OCI-LY1 (cell line): ENCODE data around the gene MDM1.

Source experiments
- H2AFZ ChIP-seq: fragments of 200-600 bp; sonication (generic), shearing (Covaris generic); 2 replicates; pipeline ENCODE4 v1.6.0; 2014; ENCODE audit warnings: antibody characterized with exemption, mild to moderate bottlenecking, low read length
- H3F3A ChIP-seq: fragments of 200-600 bp; sonication (generic), shearing (Covaris generic); 2 replicates; pipeline ENCODE4 v1.6.0; 2014; ENCODE audit warnings: mild to moderate bottlenecking, antibody characterized with exemption, low read length, moderate library complexity; ENCODE audit not compliant: insufficient read depth
- H3K27ac ChIP-seq: fragments of 200-600 bp; sonication (generic); 2 replicates; pipeline ENCODE4 v1.5.1; 2014; ENCODE audit warnings: low read length, mixed run types, mild to moderate bottlenecking, low read depth; ENCODE audit not compliant: poor library complexity, severe bottlenecking
- H3K27me3 ChIP-seq: fragments of 200-600 bp; sonication (generic); 2 replicates; pipeline ENCODE4 v1.6.0; 2014; ENCODE audit warnings: antibody characterized with exemption, mild to moderate bottlenecking, low read length, moderate library complexity; ENCODE audit not compliant: insufficient read depth
- H3K36me3 ChIP-seq: fragments of 200-600 bp; sonication (generic); 2 replicates; pipeline ENCODE4 v1.6.1; 2014; ENCODE audit warnings: mild to moderate bottlenecking, antibody characterized with exemption, low read length, moderate library complexity, mixed read lengths; ENCODE audit not compliant: insufficient read depth
- H3K4me1 ChIP-seq: fragments of 200-600 bp; sonication (generic); 2 replicates; pipeline ENCODE4 v1.5.1; 2014; ENCODE audit warnings: mild to moderate bottlenecking, low read length, moderate library complexity; ENCODE audit not compliant: insufficient read depth, severe bottlenecking
- H3K4me2 ChIP-seq: fragments of 200-600 bp; sonication (generic), shearing (Covaris generic); 2 replicates; pipeline ENCODE4 v1.6.1; 2014; ENCODE audit warnings: low read length
- H3K4me3 ChIP-seq: fragments of 200-600 bp; sonication (generic); 2 replicates; pipeline ENCODE4 v1.5.1; 2014; ENCODE audit warnings: low read length, low read depth, mild to moderate bottlenecking, mixed read lengths; ENCODE audit not compliant: poor library complexity, severe bottlenecking
- H3K79me2 ChIP-seq: fragments of 200-600 bp; shearing (Covaris generic); 2 replicates; pipeline ENCODE4 v1.6.1; 2016; ENCODE audit warnings: mixed run types, low read length, mixed read lengths; ENCODE audit not compliant: insufficient read depth
- H3K9ac ChIP-seq: fragments of 200-600 bp; sonication (generic), shearing (Covaris generic); 2 replicates; pipeline ENCODE4 v1.6.1; 2014; ENCODE audit warnings: mild to moderate bottlenecking, low read length, mixed read lengths
- H3K9me2 ChIP-seq: fragments of 200-600 bp; sonication (generic), shearing (Covaris generic); 2 replicates; pipeline ENCODE4 v1.6.1; 2014; ENCODE audit warnings: low read depth, mild to moderate bottlenecking, low read length, mixed read lengths
- H3K9me3 ChIP-seq: fragments of 200-600 bp; shearing (Covaris generic); 2 replicates; pipeline ENCODE4 v1.6.1; 2014; ENCODE audit warnings: low read length, mixed read lengths
- H4K20me1 ChIP-seq: fragments of 200-600 bp; sonication (generic), shearing (Covaris generic); 2 replicates; pipeline ENCODE4 v1.6.0; 2016; ENCODE audit warnings: mild to moderate bottlenecking, low read length; ENCODE audit not compliant: insufficient read depth
- EZH2 ChIP-seq: fragments of 200-600 bp; sonication (generic), shearing (Covaris generic); IDR thresholded peaks from 2 replicates; pipeline ENCODE4 v1.8.0; 2017; ENCODE audit warnings: borderline replicate concordance, mixed run types, mild to moderate bottlenecking, antibody characterized with exemption, low read length, moderate library complexity, mixed read lengths
- TF ChIP-seq, protein P1 (sequence below): fragments of 200-600 bp; sonication (generic), shearing (Covaris generic); IDR thresholded peaks from 2 replicates; pipeline ENCODE4 v1.5.1; 2017; ENCODE audit warnings: mild to moderate bottlenecking, antibody characterized with exemption, low read length, moderate library complexity, mixed read lengths

The MDM1 gene

DNA sequence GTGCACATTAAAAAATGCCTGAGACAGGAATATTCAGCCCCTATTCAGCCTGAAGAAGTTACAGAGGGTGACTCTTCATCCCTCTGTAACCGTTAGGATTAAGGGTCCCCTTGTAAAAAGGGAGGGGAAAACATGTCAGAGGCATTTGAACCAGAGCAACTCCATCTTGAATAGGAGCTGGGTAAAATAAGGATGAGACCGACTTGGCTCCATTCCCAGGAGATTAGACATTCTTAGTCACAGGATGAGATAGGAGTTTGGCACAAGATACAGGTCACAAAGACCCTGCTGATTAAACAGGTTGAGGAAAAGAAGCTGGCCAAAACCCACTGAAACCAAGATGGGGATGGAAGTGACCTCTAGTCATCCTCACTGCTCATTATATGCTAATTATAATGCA, 19.9 kb upstream of the MDM1 start:
- Histone ChIP-seq H3K79me2 (no peaks in the 10 kb centered on the region), H3K4me3 (no peak overlapping the region), H3K9me2 (no peaks in the 10 kb centered on the region), H4K20me1 (no peaks in the 10 kb centered on the region), H2AFZ (no peak overlapping the region), H3K4me1 (no peaks in the 10 kb centered on the region), H3K4me2 (no peak overlapping the region), H3K9ac (no peak overlapping the region), H3F3A (no peaks in the 10 kb centered on the region), H3K36me3 (no peaks in the 10 kb centered on the region), H3K9me3 (no peaks in the 10 kb centered on the region), H3K27ac (no peak overlapping the region), H3K27me3 (peaks cover 4% of the 10 kb centered on the region; the same call in 1 of the 2 replicates)
- TF ChIP-seq, protein P1, sequence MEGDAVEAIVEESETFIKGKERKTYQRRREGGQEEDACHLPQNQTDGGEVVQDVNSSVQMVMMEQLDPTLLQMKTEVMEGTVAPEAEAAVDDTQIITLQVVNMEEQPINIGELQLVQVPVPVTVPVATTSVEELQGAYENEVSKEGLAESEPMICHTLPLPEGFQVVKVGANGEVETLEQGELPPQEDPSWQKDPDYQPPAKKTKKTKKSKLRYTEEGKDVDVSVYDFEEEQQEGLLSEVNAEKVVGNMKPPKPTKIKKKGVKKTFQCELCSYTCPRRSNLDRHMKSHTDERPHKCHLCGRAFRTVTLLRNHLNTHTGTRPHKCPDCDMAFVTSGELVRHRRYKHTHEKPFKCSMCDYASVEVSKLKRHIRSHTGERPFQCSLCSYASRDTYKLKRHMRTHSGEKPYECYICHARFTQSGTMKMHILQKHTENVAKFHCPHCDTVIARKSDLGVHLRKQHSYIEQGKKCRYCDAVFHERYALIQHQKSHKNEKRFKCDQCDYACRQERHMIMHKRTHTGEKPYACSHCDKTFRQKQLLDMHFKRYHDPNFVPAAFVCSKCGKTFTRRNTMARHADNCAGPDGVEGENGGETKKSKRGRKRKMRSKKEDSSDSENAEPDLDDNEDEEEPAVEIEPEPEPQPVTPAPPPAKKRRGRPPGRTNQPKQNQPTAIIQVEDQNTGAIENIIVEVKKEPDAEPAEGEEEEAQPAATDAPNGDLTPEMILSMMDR = no peak
- no peak for TF ChIP-seq EZH2

DNA sequence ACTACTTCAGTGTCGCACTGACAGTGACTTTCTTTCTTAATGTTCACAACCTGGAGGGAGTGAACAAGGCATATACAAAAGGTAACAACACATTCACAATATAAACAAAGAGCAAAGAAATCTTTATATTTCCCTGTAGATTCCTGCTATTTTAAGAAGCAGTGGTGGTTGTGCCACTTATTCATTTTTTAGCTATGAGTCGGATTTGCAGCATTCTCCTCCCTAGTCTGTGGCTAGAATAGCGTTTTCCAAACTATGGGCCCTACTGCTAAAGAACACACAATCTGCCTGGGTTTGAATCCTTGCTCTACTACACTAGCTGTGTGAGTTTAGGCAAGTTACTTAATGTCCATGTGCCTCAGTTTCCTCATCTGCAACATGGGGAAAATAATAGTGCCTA, 18.6 kb upstream of the MDM1 start:
- H3F3A ChIP-seq = no peaks in the 10 kb centered on the region
- H3K4me1 ChIP-seq = no peaks in the 10 kb centered on the region
- H3K36me3 ChIP-seq = no peaks in the 10 kb centered on the region
- H3K9me2 ChIP-seq = no peaks in the 10 kb centered on the region
- H3K9ac ChIP-seq = no peak overlapping the region
- no peaks in the 10 kb centered on the region for H3K9me3 ChIP-seq
- no peak overlapping the region for H3K27ac ChIP-seq
- no peak overlapping the region for H3K4me2 ChIP-seq
- H3K27me3 ChIP-seq = peaks cover 4% of the 10 kb centered on the region; the same call in 1 of the 2 replicates
- H4K20me1 ChIP-seq = no peaks in the 10 kb centered on the region
- no peak overlapping the region for H2AFZ ChIP-seq
- no peak for TF ChIP-seq EZH2
- TF ChIP-seq, protein P1 = no peak
- H3K4me3 ChIP-seq = no peak overlapping the region
- H3K79me2 ChIP-seq = no peaks in the 10 kb centered on the region

DNA sequence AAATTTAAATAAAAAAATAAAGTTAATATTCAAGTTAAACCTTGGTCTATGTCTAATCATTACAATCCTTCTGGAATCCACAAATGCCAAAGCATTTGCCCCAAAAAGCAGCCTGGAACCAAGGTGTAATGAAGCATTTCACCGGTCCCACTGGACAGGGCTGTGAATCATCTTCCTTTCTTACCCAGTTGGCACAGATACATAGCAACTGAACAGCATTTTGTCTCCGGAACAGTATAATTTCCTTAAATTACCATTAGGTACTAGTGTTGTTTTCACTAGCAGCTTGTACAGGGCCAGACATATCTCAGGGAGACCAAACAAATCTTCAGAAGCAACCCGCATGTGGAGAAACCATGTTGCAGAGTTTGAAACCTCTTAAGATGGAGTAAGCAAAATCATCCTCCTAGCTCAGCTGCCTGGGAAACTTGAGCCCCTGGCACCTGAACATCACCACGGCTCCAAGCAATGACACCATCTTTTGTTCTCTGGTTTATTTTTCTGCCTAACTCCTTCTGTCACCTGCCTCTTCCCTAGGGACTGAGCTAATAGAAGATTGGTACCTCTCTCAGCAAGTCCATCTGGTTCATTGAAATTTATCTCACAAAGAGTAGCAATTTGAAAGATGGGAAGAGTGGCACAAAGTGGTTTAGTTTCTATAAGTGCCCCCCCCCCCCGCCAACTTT, 17.9 kb upstream of the MDM1 start:
- Histone ChIP-seq H3K27me3 (peaks cover 4% of the 10 kb centered on the region; the same call in 1 of the 2 replicates), H3K36me3 (no peaks in the 10 kb centered on the region), H3K4me3 (no peak overlapping the region), H3F3A (no peaks in the 10 kb centered on the region), H3K4me1 (no peaks in the 10 kb centered on the region), H3K27ac (no peak overlapping the region), H2AFZ (no peak overlapping the region), H3K9me3 (no peaks in the 10 kb centered on the region), H3K9me2 (no peaks in the 10 kb centered on the region), H4K20me1 (no peaks in the 10 kb centered on the region), H3K4me2 (no peak overlapping the region), H3K79me2 (no peaks in the 10 kb centered on the region), H3K9ac (no peak overlapping the region)
- TF ChIP-seq EZH2 = no peak
- TF ChIP-seq, protein P1 = no peak
